GM10847 (cell line): Measurements from ENCODE around the gene RNU5B-1.

Experiments used
- POLR2A ChIP-seq: IDR thresholded peaks from 2 replicates; pipeline ENCODE4 v1.6.1; 2011; ENCODE audit not compliant: insufficient read length; ENCODE audit errors: extremely low read depth

The RNU5B-1 gene

GRCh38 chr15:65343374-65343981, 39.0 kb downstream of the RNU5B-1 start:
- TF ChIP-seq POLR2A: no peak

GRCh38 chr15:65344214-65344913, 39.9 kb downstream of the RNU5B-1 start:
- no peak for TF ChIP-seq POLR2A

DNA sequence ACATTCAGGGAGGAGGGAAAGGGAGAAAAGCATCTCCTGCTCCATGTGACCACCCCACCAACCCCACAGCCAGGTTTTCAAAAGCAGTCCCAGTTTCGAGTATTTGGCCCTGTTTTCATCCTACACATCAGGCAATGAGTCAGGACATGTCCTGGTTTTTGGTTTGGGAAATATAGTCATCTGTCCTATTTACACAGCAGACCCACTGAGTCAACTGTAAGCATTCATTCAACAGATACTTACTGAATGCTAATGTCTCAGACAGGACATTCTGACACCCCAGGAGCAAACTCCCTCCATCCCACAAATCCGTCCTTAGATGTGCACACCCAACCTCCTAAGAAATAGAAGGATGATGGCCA, 40.4 kb downstream of the RNU5B-1 start:
- TF ChIP-seq POLR2A: no peak

GRCh38 chr15:65346856-65347598, 42.5 kb downstream of the RNU5B-1 start:
- no peak for TF ChIP-seq POLR2A

DNA sequence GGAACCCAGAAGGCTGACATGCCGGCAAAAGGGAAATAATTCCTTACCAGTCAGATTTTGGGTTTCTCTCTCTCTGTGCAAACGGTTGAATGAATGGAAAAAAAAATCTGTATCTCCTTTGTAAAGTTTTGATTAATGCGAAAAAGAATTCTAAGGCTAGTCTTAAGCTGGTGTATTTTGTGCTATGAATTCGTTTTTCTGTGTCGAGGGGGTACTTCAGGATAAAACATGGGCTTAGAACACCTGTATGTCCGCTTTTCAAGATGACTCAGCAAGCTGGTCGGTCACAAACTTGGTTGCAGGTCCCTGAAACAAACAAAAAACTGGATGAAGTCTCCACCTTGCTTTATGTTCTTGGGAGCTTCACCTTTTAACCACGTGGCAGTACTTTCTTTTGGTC, 44.9 kb downstream of the RNU5B-1 start:
- TF ChIP-seq POLR2A: no peak
